Measurements from ENCODE around the gene HNRNPC.
A peak's percentile ranks its signal among the peaks of the same experiment; 100 is the strongest.

Gene HNRNPC

DNA sequence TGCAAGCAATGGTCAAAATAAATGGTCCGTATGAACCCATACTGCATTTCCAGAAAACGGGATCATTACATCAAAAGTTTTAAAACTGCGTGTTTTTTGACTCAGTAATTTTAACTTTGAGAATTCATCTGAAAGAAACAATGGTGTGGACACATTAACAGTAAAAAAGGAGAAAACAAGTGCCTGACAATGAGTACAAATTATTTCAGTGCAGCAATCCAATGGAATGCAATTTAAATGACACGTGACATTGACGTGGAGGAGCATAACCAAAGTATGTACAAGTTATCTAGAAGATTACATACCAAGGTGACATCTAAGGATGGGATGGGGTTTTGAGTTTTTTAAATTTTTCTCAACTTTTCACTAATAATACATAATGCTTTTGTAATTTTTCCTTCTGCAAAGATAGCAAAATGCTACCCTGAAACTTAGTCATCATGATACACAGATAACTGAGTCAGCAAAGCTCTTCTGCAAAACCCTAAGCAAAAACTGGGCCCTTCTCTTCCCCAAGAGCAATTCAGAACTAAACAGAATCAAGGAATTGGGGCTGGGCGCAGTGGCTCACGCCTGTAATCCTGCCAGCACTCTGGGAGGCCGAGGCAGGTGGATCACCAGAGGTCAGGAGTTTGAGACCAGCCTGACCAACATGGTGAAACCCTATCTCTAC, 20.4 kb downstream of the HNRNPC start:
- no peak for DNase-seq
- TF ChIP-seq, protein P1, sequence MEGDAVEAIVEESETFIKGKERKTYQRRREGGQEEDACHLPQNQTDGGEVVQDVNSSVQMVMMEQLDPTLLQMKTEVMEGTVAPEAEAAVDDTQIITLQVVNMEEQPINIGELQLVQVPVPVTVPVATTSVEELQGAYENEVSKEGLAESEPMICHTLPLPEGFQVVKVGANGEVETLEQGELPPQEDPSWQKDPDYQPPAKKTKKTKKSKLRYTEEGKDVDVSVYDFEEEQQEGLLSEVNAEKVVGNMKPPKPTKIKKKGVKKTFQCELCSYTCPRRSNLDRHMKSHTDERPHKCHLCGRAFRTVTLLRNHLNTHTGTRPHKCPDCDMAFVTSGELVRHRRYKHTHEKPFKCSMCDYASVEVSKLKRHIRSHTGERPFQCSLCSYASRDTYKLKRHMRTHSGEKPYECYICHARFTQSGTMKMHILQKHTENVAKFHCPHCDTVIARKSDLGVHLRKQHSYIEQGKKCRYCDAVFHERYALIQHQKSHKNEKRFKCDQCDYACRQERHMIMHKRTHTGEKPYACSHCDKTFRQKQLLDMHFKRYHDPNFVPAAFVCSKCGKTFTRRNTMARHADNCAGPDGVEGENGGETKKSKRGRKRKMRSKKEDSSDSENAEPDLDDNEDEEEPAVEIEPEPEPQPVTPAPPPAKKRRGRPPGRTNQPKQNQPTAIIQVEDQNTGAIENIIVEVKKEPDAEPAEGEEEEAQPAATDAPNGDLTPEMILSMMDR (IDR thresholded peaks at IDR 0.05): no peak
- Histone ChIP-seq H3K36me3 (peaks cover 30 to 50% (median 35%) of the 10 kb centered on the region in 3 donors), H3K4me1 (peaks cover 0 to 32% (median 13%) of the 10 kb centered on the region in 4 donors), H3K4me3 (no peak overlapping the region), H3K27ac (no peak overlapping the region), H3K27me3 (no peaks in the 10 kb centered on the region), H3K9me3 (no peaks in the 10 kb centered on the region)
- intact Hi-C loops (cut with DNase I; ENCODE audit: low total_unique reads): no loop called here

DNA sequence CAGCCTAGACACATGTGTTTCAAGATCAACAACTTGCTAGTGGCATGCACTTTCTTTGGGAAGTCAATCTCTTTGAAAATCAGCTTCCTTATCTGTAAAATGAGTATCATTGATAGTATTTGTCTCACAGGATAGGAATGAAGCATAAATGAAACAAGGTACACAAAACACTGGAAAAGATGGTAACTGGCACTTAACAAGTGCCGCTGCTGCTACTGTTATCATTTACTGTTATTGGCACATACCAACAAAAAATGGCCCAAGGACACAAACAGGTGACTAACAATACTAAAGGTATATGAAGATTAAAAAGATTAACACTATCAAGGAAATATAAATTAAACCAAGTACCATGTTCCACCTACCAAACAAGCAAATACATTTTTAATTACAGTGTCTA, 20.9 kb downstream of the HNRNPC start:
- Histone ChIP-seq H3K9me3 (no peaks in the 10 kb centered on the region), H3K27me3 (no peaks in the 10 kb centered on the region), H3K4me3 (no peak overlapping the region), H3K4me1 (peaks cover 0 to 33% (median 10%) of the 10 kb centered on the region in 4 donors), H3K27ac (no peak overlapping the region), H3K36me3 (peaks cover 33 to 50% (median 35%) of the 10 kb centered on the region in 3 donors)
- TF ChIP-seq, protein P1 (IDR thresholded peaks at IDR 0.05): no peak
- no peak for DNase-seq
- intact Hi-C loops (cut with DNase I; ENCODE audit: low total_unique reads): no loop called here

DNA sequence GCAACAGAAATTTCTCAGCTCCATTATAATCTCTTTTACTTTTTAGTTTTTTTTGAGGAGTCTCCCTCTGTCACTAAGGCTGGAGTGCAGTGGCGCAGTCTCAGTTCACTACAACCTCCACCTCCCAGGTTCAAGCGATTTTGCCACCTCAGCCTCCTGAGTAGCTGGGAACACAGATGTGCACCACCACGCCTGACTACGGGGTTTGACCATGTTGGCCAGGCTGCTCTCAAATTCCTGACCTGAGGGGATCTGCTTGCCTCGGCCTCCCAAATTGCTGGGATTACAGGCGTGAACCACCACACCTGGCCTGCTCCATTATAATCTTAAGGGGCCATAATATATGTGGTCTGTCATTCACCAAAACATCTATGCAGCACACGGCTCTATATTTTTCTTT, 23.4 kb downstream of the HNRNPC start:
- H3K27me3 ChIP-seq: no peaks in the 10 kb centered on the region
- no peak for DNase-seq
- intact Hi-C loops (cut with DNase I; ENCODE audit: low total_unique reads): no loop called here
- no peak overlapping the region for H3K27ac ChIP-seq
- peaks cover 22 to 50% (median 24%) of the 10 kb centered on the region in 3 donors for H3K36me3 ChIP-seq
- TF ChIP-seq, protein P1 (IDR thresholded peaks at IDR 0.05): no peak
- no peak overlapping the region for H3K4me3 ChIP-seq
- H3K4me1 ChIP-seq: peaks cover 0 to 34% (median 22%) of the 10 kb centered on the region in 4 donors
- no peaks in the 10 kb centered on the region for H3K9me3 ChIP-seq

DNA sequence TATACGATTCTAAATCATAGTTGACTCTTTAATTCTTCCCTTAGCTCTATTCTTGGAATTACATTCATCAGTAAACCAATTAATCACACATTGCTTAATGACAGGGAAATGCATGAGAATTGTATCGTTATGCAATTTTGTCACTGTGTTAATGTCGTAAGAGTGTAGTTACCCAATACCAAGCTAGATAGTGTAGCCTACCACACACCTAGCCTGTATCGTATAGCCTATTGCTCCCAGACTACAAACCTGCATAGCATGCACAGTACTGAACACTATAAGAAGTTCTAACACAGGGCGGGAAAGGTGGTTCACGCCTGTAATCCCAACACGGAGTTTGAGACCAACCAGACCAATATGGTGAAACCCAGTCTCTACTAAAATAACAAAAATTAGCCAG, 24.7 kb downstream of the HNRNPC start:
- peaks cover 0 to 46% (median 33%) of the 10 kb centered on the region in 4 donors for H3K4me1 ChIP-seq
- H3K27me3 ChIP-seq: no peaks in the 10 kb centered on the region
- peaks cover 12 to 43% (median 13%) of the 10 kb centered on the region in 3 donors for H3K36me3 ChIP-seq
- H3K27ac ChIP-seq: no peak overlapping the region
- intact Hi-C loops (cut with DNase I; ENCODE audit: low total_unique reads): loop anchor here (5.0 kb wide), 1 partner anchor 37 kb away; no protein-coding TSS in a partner anchor
- no peak overlapping the region for H3K4me3 ChIP-seq
- TF ChIP-seq, protein P1 (IDR thresholded peaks at IDR 0.05): no peak
- DNase-seq: no peak
- H3K9me3 ChIP-seq: no peaks in the 10 kb centered on the region

DNA sequence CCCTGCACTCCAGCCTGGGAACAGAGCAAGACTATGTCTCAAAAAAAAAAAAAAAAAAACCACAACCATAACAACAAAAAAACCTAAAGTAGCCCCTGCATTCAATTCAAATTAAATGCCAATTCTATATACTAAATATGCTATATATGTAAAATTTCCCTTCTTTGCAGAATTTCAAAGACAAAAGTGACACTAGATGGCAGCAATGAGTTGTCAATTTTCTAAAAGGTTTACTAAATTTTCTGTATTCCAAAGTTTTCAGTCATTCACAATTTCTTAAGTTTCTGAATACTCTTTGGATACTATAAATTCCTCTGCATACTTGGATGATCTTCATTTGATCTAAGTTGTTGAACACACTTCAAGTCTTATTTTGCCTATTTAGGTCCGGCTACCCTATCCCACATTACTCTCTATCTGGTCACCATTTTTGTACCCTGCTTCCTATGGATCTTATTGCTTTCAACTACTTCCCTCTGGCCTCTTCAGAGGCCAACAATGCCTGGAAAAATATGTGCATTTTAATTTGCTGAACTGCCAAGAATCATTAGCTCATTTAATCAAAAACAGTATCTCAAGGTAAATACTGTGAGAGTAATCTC, 27.9 kb downstream of the HNRNPC start:
- Histone ChIP-seq H3K36me3 (peaks cover 6 to 38% (median 21%) of the 10 kb centered on the region in 3 donors), H3K4me3 (no peak overlapping the region), H3K4me1 (peaks cover 0 to 65% (median 34%) of the 10 kb centered on the region in 4 donors), H3K27ac (no peak overlapping the region), H3K9me3 (no peaks in the 10 kb centered on the region), H3K27me3 (no peaks in the 10 kb centered on the region)
- TF ChIP-seq, protein P1 (IDR thresholded peaks at IDR 0.05): peak in 1 of 2 experiments; percentile 25
- intact Hi-C loops (cut with DNase I; ENCODE audit: low total_unique reads): loop anchor here (5.0 kb wide), 1 partner anchor 34 kb away; no protein-coding TSS in a partner anchor
- no peak for DNase-seq
